NCI-H146 treated with DMSO at 0.1 percent for 48 hours (cell line): ENCODE results near the gene WFDC2.

Experiments used
- DNase-seq: peaks from one replicate; lab custom pipeline; 2025; ENCODE audit not compliant: unreplicated experiment; lab: John Stamatoyannopoulos, UW

WFDC2 gene

GRCh38 chr20:45495501-45495941, 26.0 kb downstream of the WFDC2 start:
- DNase-seq: no peak

- DNase-seq: no peak
Measured at GRCh38 chr20:45496166-45496565, 26.6 kb downstream of the WFDC2 start.

- no peak for DNase-seq
Measured at GRCh38 chr20:45497971-45498494, 28.5 kb downstream of the WFDC2 start.

- DNase-seq: no peak
Measured at GRCh38 chr20:45500022-45500421, 30.5 kb downstream of the WFDC2 start.

- DNase-seq: no peak
Measured at GRCh38 chr20:45501600-45501999, 32.0 kb downstream of the WFDC2 start.

- no peak for DNase-seq
Measured at GRCh38 chr20:45502561-45502960, 33.0 kb downstream of the WFDC2 start.

GRCh38 chr20:45503403-45503802, 33.9 kb downstream of the WFDC2 start:
- no peak for DNase-seq

- DNase-seq: no peak
Measured at GRCh38 chr20:45506398-45506797, 36.8 kb downstream of the WFDC2 start.

- no peak for DNase-seq
Measured at GRCh38 chr20:45507011-45507820, 37.7 kb downstream of the WFDC2 start.

- DNase-seq: no peak
Measured at GRCh38 chr20:45508068-45508886, 38.7 kb downstream of the WFDC2 start.

GRCh38 chr20:45509091-45509490, 39.5 kb downstream of the WFDC2 start:
- DNase-seq: no peak

- no peak for DNase-seq
Measured at GRCh38 chr20:45510242-45510862, 40.8 kb downstream of the WFDC2 start.

GRCh38 chr20:45515147-45515913, 45.8 kb downstream of the WFDC2 start, which contains the start of gene SPINT3:
TSS of gene SPINT3 (minus strand) at chr20:45515622. CDS start at chr20:45515608, 14 bp downstream.
- DNase-seq: no peak

GRCh38 chr20:45518282-45518681, 48.7 kb downstream of the WFDC2 start:
- no peak for DNase-seq

- DNase-seq: no peak
Measured at GRCh38 chr20:45523821-45524220, 54.3 kb downstream of the WFDC2 start.

- no peak for DNase-seq
Measured at GRCh38 chr20:45527294-45527693, 57.7 kb downstream of the WFDC2 start.
